OCI-LY3 (cell line): ENCODE measurements around the gene POU2AF1.

Source experiments
- EZH2phosphoT487 ChIP-seq: fragments of 200-600 bp; shearing (Covaris generic); IDR thresholded peaks from 2 replicates; pipeline ENCODE4 v1.6.1; 2018; ENCODE audit warnings: antibody characterized with exemption, mixed run types, low read depth
- TF ChIP-seq, protein P1 (sequence below): fragments of 200-600, 300-600 bp; sonication (generic); IDR thresholded peaks from 2 replicates; pipeline ENCODE4 v1.5.1; 2014; ENCODE audit warnings: antibody characterized with exemption, low read length, low read depth

- TF ChIP-seq, protein P1, sequence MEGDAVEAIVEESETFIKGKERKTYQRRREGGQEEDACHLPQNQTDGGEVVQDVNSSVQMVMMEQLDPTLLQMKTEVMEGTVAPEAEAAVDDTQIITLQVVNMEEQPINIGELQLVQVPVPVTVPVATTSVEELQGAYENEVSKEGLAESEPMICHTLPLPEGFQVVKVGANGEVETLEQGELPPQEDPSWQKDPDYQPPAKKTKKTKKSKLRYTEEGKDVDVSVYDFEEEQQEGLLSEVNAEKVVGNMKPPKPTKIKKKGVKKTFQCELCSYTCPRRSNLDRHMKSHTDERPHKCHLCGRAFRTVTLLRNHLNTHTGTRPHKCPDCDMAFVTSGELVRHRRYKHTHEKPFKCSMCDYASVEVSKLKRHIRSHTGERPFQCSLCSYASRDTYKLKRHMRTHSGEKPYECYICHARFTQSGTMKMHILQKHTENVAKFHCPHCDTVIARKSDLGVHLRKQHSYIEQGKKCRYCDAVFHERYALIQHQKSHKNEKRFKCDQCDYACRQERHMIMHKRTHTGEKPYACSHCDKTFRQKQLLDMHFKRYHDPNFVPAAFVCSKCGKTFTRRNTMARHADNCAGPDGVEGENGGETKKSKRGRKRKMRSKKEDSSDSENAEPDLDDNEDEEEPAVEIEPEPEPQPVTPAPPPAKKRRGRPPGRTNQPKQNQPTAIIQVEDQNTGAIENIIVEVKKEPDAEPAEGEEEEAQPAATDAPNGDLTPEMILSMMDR: no peak
- TF ChIP-seq EZH2phosphoT487: no peak
These were observed 52.3 kb downstream of the POU2AF1 start for GRCh38 chr11:111326824-111327223.
